PC-9 (cell line): Measurements from ENCODE around the gene ARHGAP22. TPM values are rescaled to one million over a fixed set of nuclear protein-coding genes. Genes with fewer than 3 reads are reported as not detected.

Experiments
- BruUV-seq: library from RNA; stranded (reverse); fragments of 400-500 nt; replicated peaks from 2 replicates; lab custom pipeline; 2021; lab: Mats Ljungman, UMichigan
- CTCF ChIA-PET: fragments of 300-600 bp; sonication (Branson Sonifier 250); formaldehyde crosslinking; loops from one replicate; lab custom pipeline; 2022; ENCODE audit warnings: antibody characterized with exemption; lab: Charles Lee
- POLR2A ChIA-PET: fragments of 300-600 bp; sonication (Branson Sonifier 250); formaldehyde crosslinking; loops from one replicate; lab custom pipeline; 2022; ENCODE audit warnings: antibody characterized with exemption; ENCODE audit not compliant: unreplicated experiment; lab: Charles Lee
- DNase-seq, 2 experiments: peaks; one replicate each; pipeline versions ENCODE4 v3.0.0 to v3.0.0-alpha.2; 2015 to 2022; ENCODE audit warnings: mixed read lengths in 1 of 2
- H2AFZ ChIP-seq: fragments of 200-600 bp; sonication (generic); 2 replicates; pipeline ENCODE4 v1.8.1; 2017; ENCODE audit warnings: antibody characterized with exemption
- H3F3A ChIP-seq: fragments of 200-600 bp; sonication (generic); 2 replicates; pipeline ENCODE4 v1.8.1; 2017; ENCODE audit warnings: antibody characterized with exemption, mild to moderate bottlenecking, low read depth; ENCODE audit not compliant: insufficient read depth
- H3K27ac ChIP-seq: fragments of 200-600 bp; sonication (generic); 2 replicates; pipeline ENCODE4 v1.6.1; 2016; ENCODE audit warnings: mixed run types
- H3K27me3 ChIP-seq: fragments of 200-600 bp; sonication (generic); 2 replicates; pipeline ENCODE4 v1.6.1; 2016; ENCODE audit warnings: low read depth, mixed run types; ENCODE audit not compliant: insufficient read depth
- H3K36me3 ChIP-seq: fragments of 200-600 bp; sonication (generic); 2 replicates; pipeline ENCODE4 v1.6.1; 2016; ENCODE audit warnings: low read depth, mixed run types
- H3K4me1 ChIP-seq: fragments of 200-600 bp; sonication (generic); replicated peaks from 2 replicates; pipeline ENCODE4 v1.6.1; 2016; ENCODE audit warnings: mixed run types; ENCODE audit not compliant: insufficient read depth
- H3K4me2 ChIP-seq: fragments of 200-600 bp; sonication (generic); 2 replicates; pipeline ENCODE4 v1.6.1; 2017; ENCODE audit warnings: mixed run types
- H3K4me3 ChIP-seq: fragments of 200-600 bp; sonication (generic); 2 replicates; pipeline ENCODE4 v1.6.1; 2016; ENCODE audit warnings: mixed run types
- H3K79me2 ChIP-seq: fragments of 200-600 bp; sonication (generic); 2 replicates; pipeline ENCODE4 v1.6.1; 2017; ENCODE audit warnings: low read depth, mixed run types
- H3K9me2 ChIP-seq: fragments of 200-600 bp; sonication (generic); 2 replicates; pipeline ENCODE4 v1.8.1; 2017; ENCODE audit warnings: mild to moderate bottlenecking; ENCODE audit not compliant: insufficient read depth
- H3K9me3 ChIP-seq: fragments of 200-600 bp; sonication (generic); 2 replicates; pipeline ENCODE4 v1.8.1; 2016; ENCODE audit warnings: low read depth; ENCODE audit not compliant: insufficient read depth
- H4K20me1 ChIP-seq: fragments of 200-600 bp; sonication (generic); 2 replicates; pipeline ENCODE4 v1.8.1; 2017; ENCODE audit not compliant: insufficient read depth
- CTCF ChIP-seq: fragments of 200-600 bp; sonication (generic); conservative IDR thresholded peaks from 2 replicates; pipeline ENCODE4 v1.6.1; 2017; ENCODE audit warnings: mixed run types, antibody characterized with exemption, mild to moderate bottlenecking, moderate library complexity
- EZH2 ChIP-seq: fragments of 200-600 bp; sonication (generic); IDR thresholded peaks from 2 replicates; pipeline ENCODE4 v1.8.0; 2017; ENCODE audit warnings: antibody characterized with exemption, low read depth
- intact Hi-C: fragments of 100-400 bp; cut with micrococcal nuclease; formaldehyde crosslinking; loops from one replicate; pipeline ENCODE4 v1.10.0; 2022; ENCODE audit not compliant: unreplicated experiment
- total RNA-seq: library from RNA; stranded (reverse); gene quantifications from 2 replicates; pipeline ENCODE4 v1.2.3, GENCODE V29; 2021

ARHGAP22 gene
- total RNA-seq, 1 experiment from 2014 or later: 4.0 TPM

GRCh38 chr10:48456808-48457761, 147.8 kb downstream of the ARHGAP22 start:
- Histone ChIP-seq H4K20me1 (no peaks in the 10 kb centered on the region), H3K9me3 (no peaks in the 10 kb centered on the region), H3K4me1 (no peaks in the 10 kb centered on the region), H3K27ac (no peak overlapping the region), H3K4me3 (no peak overlapping the region), H3K4me2 (no peak overlapping the region), H3F3A (no peaks in the 10 kb centered on the region), H2AFZ (no peak overlapping the region), H3K9me2 (no peaks in the 10 kb centered on the region), H3K79me2 (no peaks in the 10 kb centered on the region), H3K36me3 (no peaks in the 10 kb centered on the region), H3K27me3 (no peaks in the 10 kb centered on the region)
- TF ChIP-seq CTCF (no peak), EZH2 (no peak)
- no peak for DNase-seq
- ChIA-PET CTCF (no interaction called here), POLR2A (no interaction called here)
- BruUV-seq: no TSS peak
- intact Hi-C loops: no loop called here

- no peak overlapping the region for H3K27ac ChIP-seq
- no peaks in the 10 kb centered on the region for H3K27me3 ChIP-seq
- no peak for DNase-seq
- no peaks in the 10 kb centered on the region for H3K9me3 ChIP-seq
- POLR2A ChIA-PET: no interaction called here
- H3K9me2 ChIP-seq: no peaks in the 10 kb centered on the region
- no peak for TF ChIP-seq CTCF
- TF ChIP-seq EZH2: no peak
- no peaks in the 10 kb centered on the region for H3K4me1 ChIP-seq
- BruUV-seq: no TSS peak
- H3F3A ChIP-seq: no peaks in the 10 kb centered on the region
- no peak overlapping the region for H3K4me3 ChIP-seq
- no peaks in the 10 kb centered on the region for H4K20me1 ChIP-seq
- intact Hi-C loops: no loop called here
- H2AFZ ChIP-seq: no peak overlapping the region
- no peak overlapping the region for H3K4me2 ChIP-seq
- H3K79me2 ChIP-seq: no peaks in the 10 kb centered on the region
- H3K36me3 ChIP-seq: no peaks in the 10 kb centered on the region
- CTCF ChIA-PET: no interaction called here
Observed at GRCh38 chr10:48456361-48456804, 148.5 kb downstream of the ARHGAP22 start.

GRCh38 chr10:48455392-48456151, 149.3 kb downstream of the ARHGAP22 start:
- H2AFZ ChIP-seq: no peak overlapping the region
- no peaks in the 10 kb centered on the region for H3K9me2 ChIP-seq
- H3K79me2 ChIP-seq: no peaks in the 10 kb centered on the region
- H3K4me2 ChIP-seq: no peak overlapping the region
- no TSS peak for BruUV-seq
- no peak overlapping the region for H3K27ac ChIP-seq
- H3K9me3 ChIP-seq: no peaks in the 10 kb centered on the region
- H3K36me3 ChIP-seq: no peaks in the 10 kb centered on the region
- DNase-seq: no peak
- no peaks in the 10 kb centered on the region for H3F3A ChIP-seq
- no peaks in the 10 kb centered on the region for H4K20me1 ChIP-seq
- TF ChIP-seq EZH2 (no peak), CTCF (no peak)
- CTCF ChIA-PET: no interaction called here
- intact Hi-C loops: no loop called here
- no peaks in the 10 kb centered on the region for H3K27me3 ChIP-seq
- no peak overlapping the region for H3K4me3 ChIP-seq
- POLR2A ChIA-PET: no interaction called here
- H3K4me1 ChIP-seq: no peaks in the 10 kb centered on the region
